MM.1S (cell line): ENCODE measurements around the gene NDUFAF2.

ENCODE experiments used
- EZH2 ChIP-seq: fragments of 300-600 bp; sonication (generic); optimal IDR thresholded peaks from 2 replicates; pipeline ENCODE3; 2017; ENCODE audit warnings: low read depth, mild to moderate bottlenecking, antibody characterized with exemption, low read length, mixed read lengths
- EZH2phosphoT487 ChIP-seq: fragments of 300-600 bp; sonication (generic); IDR thresholded peaks from 2 replicates; pipeline ENCODE4 v1.6.1; 2018; ENCODE audit warnings: antibody characterized with exemption, low read length
- TF ChIP-seq, protein P1 (sequence below): fragments of 300-600 bp; sonication (generic); IDR thresholded peaks from 2 replicates; pipeline ENCODE4 v1.5.1; 2016; ENCODE audit warnings: antibody characterized with exemption, low read length, mixed read lengths

DNA sequence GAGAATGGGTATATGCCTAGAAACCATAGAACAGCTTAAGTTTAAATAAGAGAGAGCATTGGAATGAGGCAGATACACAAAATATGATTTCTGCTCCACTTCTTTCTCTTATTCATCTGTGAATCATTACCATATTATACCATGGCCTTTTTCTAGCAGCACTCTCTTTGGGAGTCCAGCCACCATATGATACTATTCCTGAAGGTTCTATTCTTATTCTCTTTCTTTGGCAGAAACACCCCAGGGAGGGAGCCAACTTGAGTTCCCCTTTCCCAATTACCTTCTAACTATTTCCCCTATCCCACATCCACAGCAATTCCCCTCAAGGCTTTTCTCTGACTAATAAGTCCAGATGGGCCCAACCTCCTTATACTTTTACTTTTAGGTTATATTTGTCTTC is 55.9 kb downstream of the NDUFAF2 start:
- TF ChIP-seq, protein P1, sequence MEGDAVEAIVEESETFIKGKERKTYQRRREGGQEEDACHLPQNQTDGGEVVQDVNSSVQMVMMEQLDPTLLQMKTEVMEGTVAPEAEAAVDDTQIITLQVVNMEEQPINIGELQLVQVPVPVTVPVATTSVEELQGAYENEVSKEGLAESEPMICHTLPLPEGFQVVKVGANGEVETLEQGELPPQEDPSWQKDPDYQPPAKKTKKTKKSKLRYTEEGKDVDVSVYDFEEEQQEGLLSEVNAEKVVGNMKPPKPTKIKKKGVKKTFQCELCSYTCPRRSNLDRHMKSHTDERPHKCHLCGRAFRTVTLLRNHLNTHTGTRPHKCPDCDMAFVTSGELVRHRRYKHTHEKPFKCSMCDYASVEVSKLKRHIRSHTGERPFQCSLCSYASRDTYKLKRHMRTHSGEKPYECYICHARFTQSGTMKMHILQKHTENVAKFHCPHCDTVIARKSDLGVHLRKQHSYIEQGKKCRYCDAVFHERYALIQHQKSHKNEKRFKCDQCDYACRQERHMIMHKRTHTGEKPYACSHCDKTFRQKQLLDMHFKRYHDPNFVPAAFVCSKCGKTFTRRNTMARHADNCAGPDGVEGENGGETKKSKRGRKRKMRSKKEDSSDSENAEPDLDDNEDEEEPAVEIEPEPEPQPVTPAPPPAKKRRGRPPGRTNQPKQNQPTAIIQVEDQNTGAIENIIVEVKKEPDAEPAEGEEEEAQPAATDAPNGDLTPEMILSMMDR: no peak
- TF ChIP-seq EZH2: no peak
- no peak for TF ChIP-seq EZH2phosphoT487
